GM18868 (cell line): ENCODE results near the gene FBXW8.

Source experiments
- ATAC-seq: cut with Tn5 transposase; IDR thresholded peaks from one replicate; pipeline ENCODE4 v1.9.1; 2021; ENCODE audit warnings: mild to moderate bottlenecking, moderate library complexity; ENCODE audit not compliant: unreplicated experiment

FBXW8 gene

GRCh38 chr12:117069926-117070900, 159.5 kb downstream of the FBXW8 start:
- no peak for ATAC-seq

GRCh38 chr12:117071009-117071408, 160.3 kb downstream of the FBXW8 start:
- ATAC-seq: no peak

GRCh38 chr12:117072106-117072505, 161.4 kb downstream of the FBXW8 start:
- ATAC-seq: no peak

GRCh38 chr12:117072736-117073490, 162.2 kb downstream of the FBXW8 start:
- ATAC-seq: no peak

GRCh38 chr12:117073611-117074010, 162.9 kb downstream of the FBXW8 start:
- no peak for ATAC-seq

GRCh38 chr12:117076410-117077372, 165.9 kb downstream of the FBXW8 start:
- no peak for ATAC-seq

- no peak for ATAC-seq
These were observed 168.7 kb downstream of the FBXW8 start for GRCh38 chr12:117079487-117079886.

GRCh38 chr12:117080661-117081144, 170.0 kb downstream of the FBXW8 start:
- ATAC-seq: no peak
